OCI-LY7 (cell line): ENCODE data around the gene GP5. TPM values are rescaled to one million over a fixed set of nuclear protein-coding genes. Genes with fewer than 3 reads are reported as not detected.

Experiments used
- BruUV-seq: library from RNA; stranded (reverse); fragments of 400-500 nt; replicated peaks from 2 replicates; lab custom pipeline; 2021; lab: Mats Ljungman, UMichigan
- CTCF ChIA-PET: fragments of 300-600 bp; sonication (Branson Sonifier 250); formaldehyde crosslinking; loops from one replicate; lab custom pipeline; 2022; ENCODE audit warnings: antibody characterized with exemption; ENCODE audit not compliant: unreplicated experiment; lab: Charles Lee
- POLR2A ChIA-PET: fragments of 300-600 bp; sonication (Branson Sonifier 250); formaldehyde crosslinking; loops from one replicate; lab custom pipeline; 2022; ENCODE audit warnings: antibody characterized with exemption; lab: Charles Lee
- DNase-seq: peaks from one replicate; pipeline ENCODE4 v3.0.0-alpha.2; 2015; ENCODE audit warnings: low spot score
- H2AFZ ChIP-seq: fragments of 200-600 bp; sonication (generic), shearing (Covaris generic); 2 replicates; pipeline ENCODE4 v1.6.1; 2014; ENCODE audit warnings: mild to moderate bottlenecking, antibody characterized with exemption, low read length, moderate library complexity
- H3K27ac ChIP-seq: fragments of 200-600 bp; sonication (generic); 2 replicates; pipeline ENCODE4 v1.5.1; 2014; ENCODE audit warnings: mixed run types, low read depth, mild to moderate bottlenecking, moderate library complexity, low read length, inconsistent platforms; ENCODE audit not compliant: poor library complexity, severe bottlenecking
- H3K36me3 ChIP-seq: fragments of 200-600 bp; sonication (generic); 2 replicates; pipeline ENCODE4 v1.6.1; 2014; ENCODE audit warnings: mild to moderate bottlenecking, antibody characterized with exemption, low read length, moderate library complexity, mixed read lengths; ENCODE audit not compliant: insufficient read depth
- H3K4me1 ChIP-seq: fragments of 200-600 bp; sonication (generic); 2 replicates; pipeline ENCODE4 v1.5.1; 2014; ENCODE audit warnings: mild to moderate bottlenecking, low read length; ENCODE audit not compliant: insufficient read depth, poor library complexity, severe bottlenecking
- H3K4me2 ChIP-seq: fragments of 200-600 bp; sonication (generic); 2 replicates; pipeline ENCODE4 v1.6.1; 2014; ENCODE audit warnings: mild to moderate bottlenecking, low read length
- H3K4me3 ChIP-seq: fragments of 200-600 bp; sonication (generic); 2 replicates; pipeline ENCODE4 v1.5.1; 2014; ENCODE audit warnings: mild to moderate bottlenecking, low read depth, low read length; ENCODE audit not compliant: poor library complexity, severe bottlenecking
- H3K79me2 ChIP-seq: fragments of 200-600 bp; sonication (generic); 2 replicates; pipeline ENCODE4 v1.6.1; 2016; ENCODE audit warnings: low read depth, mild to moderate bottlenecking, low read length, moderate library complexity, mixed read lengths; ENCODE audit not compliant: insufficient read depth
- H3K9me2 ChIP-seq: fragments of 200-600 bp; sonication (generic); 2 replicates; pipeline ENCODE4 v1.6.1; 2016; ENCODE audit warnings: mild to moderate bottlenecking, low read length, mixed read lengths; ENCODE audit not compliant: insufficient read depth
- H3K9me3 ChIP-seq: fragments of 200-600 bp; sonication (generic); 2 replicates; pipeline ENCODE4 v1.6.1; 2014; ENCODE audit warnings: mild to moderate bottlenecking, mixed run types, low read length, mixed read lengths
- H4K20me1 ChIP-seq: fragments of 200-600 bp; sonication (generic); 2 replicates; pipeline ENCODE4 v1.6.1; 2014; ENCODE audit warnings: mild to moderate bottlenecking, antibody characterized with exemption, low read length, moderate library complexity, mixed read lengths; ENCODE audit not compliant: insufficient read depth
- EZH2phosphoT487 ChIP-seq: fragments of 200-600 bp; sonication (generic); IDR thresholded peaks from 2 replicates; pipeline ENCODE4 v1.6.1; 2018; ENCODE audit warnings: low read depth, borderline replicate concordance, mild to moderate bottlenecking, mixed run types, antibody characterized with exemption, low read length, moderate library complexity, mixed read lengths
- intact Hi-C: fragments of 100-400 bp; cut with micrococcal nuclease; formaldehyde crosslinking; loops from one replicate; pipeline ENCODE4 v1.10.0; 2022; ENCODE audit not compliant: unreplicated experiment
- total RNA-seq, 2 experiments: library from RNA; depleted of rRNA in 1 of 2; stranded (reverse); fragments of >200 nt in 1 of 2; shearing (Covaris generic) in 1 of 2; gene quantifications; 2 replicates each; pipeline ENCODE4 v1.2.3, GENCODE V29; 2014 to 2022
- TF ChIP-seq, protein P1 (sequence below): fragments of 200-600 bp; sonication (generic); conservative IDR thresholded peaks from 2 replicates; pipeline ENCODE4 v1.5.1; 2014; ENCODE audit warnings: mild to moderate bottlenecking, antibody characterized with exemption, low read length, moderate library complexity, mixed read lengths

The GP5 gene
- total RNA-seq, 2 experiments from 2014 or later = 0.03 TPM; not detected in 1

DNA sequence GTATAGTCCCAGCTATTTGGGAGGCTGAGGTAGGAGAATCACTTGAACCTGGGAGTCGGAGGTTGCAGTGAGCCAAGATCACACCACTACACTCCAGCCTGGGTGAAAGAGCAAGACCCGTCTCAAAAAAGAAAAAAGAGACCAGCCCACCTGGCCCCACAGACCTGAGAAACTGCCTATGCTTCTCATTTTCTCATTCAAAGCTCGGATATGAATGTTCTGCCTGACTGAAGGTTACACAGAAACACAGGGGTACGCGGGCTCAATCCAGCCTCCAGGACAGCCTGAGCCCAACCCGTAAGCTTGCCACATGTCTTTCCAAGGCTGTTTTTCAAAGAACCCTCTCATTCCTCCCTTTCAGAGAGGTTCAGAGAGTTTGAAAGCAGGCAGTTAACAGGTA lies 19.8 kb downstream of the GP5 start:
- BruUV-seq = no TSS peak
- ChIA-PET CTCF (no interaction called here), POLR2A (no interaction called here)
- Histone ChIP-seq H3K79me2 (no peaks in the 10 kb centered on the region), H3K4me3 (no peak overlapping the region), H3K36me3 (no peaks in the 10 kb centered on the region), H3K9me3 (no peaks in the 10 kb centered on the region), H3K4me2 (no peak overlapping the region), H4K20me1 (no peaks in the 10 kb centered on the region), H3K4me1 (no peaks in the 10 kb centered on the region), H3K27ac (no peak overlapping the region), H3K9me2 (no peaks in the 10 kb centered on the region), H2AFZ (no peak overlapping the region)
- intact Hi-C loops = no loop called here
- no peak for DNase-seq
- TF ChIP-seq, protein P1, sequence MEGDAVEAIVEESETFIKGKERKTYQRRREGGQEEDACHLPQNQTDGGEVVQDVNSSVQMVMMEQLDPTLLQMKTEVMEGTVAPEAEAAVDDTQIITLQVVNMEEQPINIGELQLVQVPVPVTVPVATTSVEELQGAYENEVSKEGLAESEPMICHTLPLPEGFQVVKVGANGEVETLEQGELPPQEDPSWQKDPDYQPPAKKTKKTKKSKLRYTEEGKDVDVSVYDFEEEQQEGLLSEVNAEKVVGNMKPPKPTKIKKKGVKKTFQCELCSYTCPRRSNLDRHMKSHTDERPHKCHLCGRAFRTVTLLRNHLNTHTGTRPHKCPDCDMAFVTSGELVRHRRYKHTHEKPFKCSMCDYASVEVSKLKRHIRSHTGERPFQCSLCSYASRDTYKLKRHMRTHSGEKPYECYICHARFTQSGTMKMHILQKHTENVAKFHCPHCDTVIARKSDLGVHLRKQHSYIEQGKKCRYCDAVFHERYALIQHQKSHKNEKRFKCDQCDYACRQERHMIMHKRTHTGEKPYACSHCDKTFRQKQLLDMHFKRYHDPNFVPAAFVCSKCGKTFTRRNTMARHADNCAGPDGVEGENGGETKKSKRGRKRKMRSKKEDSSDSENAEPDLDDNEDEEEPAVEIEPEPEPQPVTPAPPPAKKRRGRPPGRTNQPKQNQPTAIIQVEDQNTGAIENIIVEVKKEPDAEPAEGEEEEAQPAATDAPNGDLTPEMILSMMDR = no peak
- no peak for TF ChIP-seq EZH2phosphoT487

DNA sequence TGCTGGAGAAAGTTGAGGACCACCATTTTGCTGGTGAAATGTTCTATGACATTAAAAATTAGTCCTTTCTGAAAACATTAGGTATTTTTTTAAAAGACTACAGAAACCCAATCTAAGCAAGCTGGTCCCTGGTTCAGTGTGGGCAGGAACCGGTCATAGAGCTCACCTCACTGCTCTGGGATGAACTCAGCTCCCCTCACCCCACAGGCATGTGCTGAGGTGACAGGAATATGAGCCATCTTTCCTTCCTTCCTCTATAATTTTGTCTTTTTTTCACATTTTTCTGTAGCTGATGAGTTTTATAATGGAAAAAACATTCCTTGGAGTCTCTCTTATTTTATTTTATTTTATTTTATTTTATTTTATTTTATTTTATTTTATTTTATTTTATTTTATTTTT lies 21.4 kb downstream of the GP5 start:
- no peaks in the 10 kb centered on the region for H4K20me1 ChIP-seq
- TF ChIP-seq, protein P1 = no peak
- no peak for TF ChIP-seq EZH2phosphoT487
- no peak overlapping the region for H2AFZ ChIP-seq
- CTCF ChIA-PET = no interaction called here
- H3K4me3 ChIP-seq = no peak overlapping the region
- POLR2A ChIA-PET = interaction anchor here (0.8 kb wide), 1 partner anchor 17 kb away, joined by 3 read pairs; no protein-coding TSS in a partner anchor
- intact Hi-C loops = no loop called here
- no peak overlapping the region for H3K4me2 ChIP-seq
- H3K27ac ChIP-seq = no peak overlapping the region
- BruUV-seq = no TSS peak
- H3K9me2 ChIP-seq = no peaks in the 10 kb centered on the region
- H3K9me3 ChIP-seq = no peaks in the 10 kb centered on the region
- no peaks in the 10 kb centered on the region for H3K36me3 ChIP-seq
- H3K4me1 ChIP-seq = no peaks in the 10 kb centered on the region
- no peaks in the 10 kb centered on the region for H3K79me2 ChIP-seq
- no peak for DNase-seq

DNA sequence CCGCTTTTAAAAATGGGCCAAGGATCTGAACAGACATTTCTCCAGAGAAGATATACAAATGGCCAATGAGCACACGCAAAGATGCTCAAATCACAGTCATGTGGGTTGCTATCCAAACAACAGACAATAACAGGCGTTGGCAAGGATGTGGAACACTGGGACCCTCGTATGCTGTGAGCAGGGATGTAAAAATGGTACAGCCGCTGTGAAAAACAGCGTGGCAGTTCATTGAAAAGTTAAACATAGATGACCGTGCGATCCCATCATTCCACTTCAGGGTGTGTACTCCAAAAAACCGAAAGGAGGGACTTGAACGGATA lies 22.9 kb downstream of the GP5 start:
- H3K36me3 ChIP-seq = no peaks in the 10 kb centered on the region
- CTCF ChIA-PET = no interaction called here
- no peaks in the 10 kb centered on the region for H3K4me1 ChIP-seq
- BruUV-seq = no TSS peak
- TF ChIP-seq EZH2phosphoT487 = no peak
- TF ChIP-seq, protein P1 = no peak
- no peak for DNase-seq
- H4K20me1 ChIP-seq = no peaks in the 10 kb centered on the region
- POLR2A ChIA-PET = no interaction called here
- H2AFZ ChIP-seq = no peak overlapping the region
- H3K4me3 ChIP-seq = no peak overlapping the region
- no peak overlapping the region for H3K4me2 ChIP-seq
- no peaks in the 10 kb centered on the region for H3K9me2 ChIP-seq
- no peaks in the 10 kb centered on the region for H3K9me3 ChIP-seq
- intact Hi-C loops = no loop called here
- H3K27ac ChIP-seq = no peak overlapping the region
- H3K79me2 ChIP-seq = no peaks in the 10 kb centered on the region
